H1 (cell line): Measurements from ENCODE around the gene THAP4. TPM values are rescaled to one million over a fixed set of nuclear protein-coding genes. Genes with fewer than 3 reads are reported as not detected.

Source experiments
- BACH1 ChIP-seq: IDR thresholded peaks from 2 replicates; pipeline ENCODE4 v1.6.1; 2012; ENCODE audit warnings: low read length, improper control_type of control experiment
- SAP30 ChIP-seq: fragments of 300-600 bp; sonication (generic); IDR thresholded peaks from 2 replicates; pipeline ENCODE4 v1.7.1; 2012; ENCODE audit warnings: low read length, moderate library complexity, mild to moderate bottlenecking, inconsistent platforms; ENCODE audit not compliant: insufficient read depth, insufficient replicate concordance
- SIX5 ChIP-seq: IDR thresholded peaks from 2 replicates; pipeline ENCODE4 v1.6.1; 2011; ENCODE audit warnings: mild to moderate bottlenecking, low read depth, low read length
- SP1 ChIP-seq: IDR thresholded peaks from 2 replicates; pipeline ENCODE4 v1.6.1; 2011; ENCODE audit warnings: low read depth, low read length
- TAF1 ChIP-seq: IDR thresholded peaks from 2 replicates; pipeline ENCODE4 v1.6.1; 2011; ENCODE audit warnings: mild to moderate bottlenecking, low read depth, low read length
- TEAD4 ChIP-seq: IDR thresholded peaks from 2 replicates; pipeline ENCODE4 v1.6.1; 2012; ENCODE audit warnings: low read depth, low read length, inconsistent platforms, mixed read lengths
- polyA plus RNA-seq, 7 experiments: library from polyadenylated mRNA; depleted of rRNA in 3 of 7; stranded (reverse) in 5 of 7; unstranded in 2 of 7; fragments of >200 nt in 5 of 7; fragments of 200-250 nt in 2 of 7; gene quantifications; 1 replicate in 5 of 7; 2 replicates in 1 of 7; 4 replicates in 1 of 7; pipeline versions ENCODE4 v1.2.1 to v1.2.3, GENCODE V29; 2011 to 2013; ENCODE audit warnings: missing spikeins in 2 of 7, mixed read lengths in 2 of 7
- total RNA-seq: library from RNA; stranded (reverse); fragmentation: NEBNext Ultra II Directional; extraction: Animal tissue kit (Norgen Biotek cat#: 25700); gene quantifications from 2 replicates; pipeline ENCODE4 v1.2.1, GENCODE V29; 2021
- TF ChIP-seq, protein P1 (sequence below): fragments of 300-600 bp; sonication (generic); IDR thresholded peaks from 2 replicates; pipeline ENCODE4 v1.7.1; 2012; ENCODE audit warnings: low read length, moderate library complexity, mild to moderate bottlenecking, inconsistent platforms; ENCODE audit not compliant: insufficient replicate concordance
- TF ChIP-seq, protein P2 (sequence below): IDR thresholded peaks from 2 replicates; pipeline ENCODE4 v1.6.1; 2011; ENCODE audit warnings: low read depth, mild to moderate bottlenecking, low read length; ENCODE audit not compliant: insufficient read depth
- TF ChIP-seq, protein P3 (sequence below): IDR thresholded peaks from 2 replicates; pipeline ENCODE4 v1.6.1; 2012; ENCODE audit warnings: inconsistent platforms

Gene THAP4
- total and polyA plus RNA-seq, 2 of the 8 experiments (the other 6 are each of a cell fraction or from before 2014, with no cell fraction given): 78.9 to 83.6 TPM

DNA sequence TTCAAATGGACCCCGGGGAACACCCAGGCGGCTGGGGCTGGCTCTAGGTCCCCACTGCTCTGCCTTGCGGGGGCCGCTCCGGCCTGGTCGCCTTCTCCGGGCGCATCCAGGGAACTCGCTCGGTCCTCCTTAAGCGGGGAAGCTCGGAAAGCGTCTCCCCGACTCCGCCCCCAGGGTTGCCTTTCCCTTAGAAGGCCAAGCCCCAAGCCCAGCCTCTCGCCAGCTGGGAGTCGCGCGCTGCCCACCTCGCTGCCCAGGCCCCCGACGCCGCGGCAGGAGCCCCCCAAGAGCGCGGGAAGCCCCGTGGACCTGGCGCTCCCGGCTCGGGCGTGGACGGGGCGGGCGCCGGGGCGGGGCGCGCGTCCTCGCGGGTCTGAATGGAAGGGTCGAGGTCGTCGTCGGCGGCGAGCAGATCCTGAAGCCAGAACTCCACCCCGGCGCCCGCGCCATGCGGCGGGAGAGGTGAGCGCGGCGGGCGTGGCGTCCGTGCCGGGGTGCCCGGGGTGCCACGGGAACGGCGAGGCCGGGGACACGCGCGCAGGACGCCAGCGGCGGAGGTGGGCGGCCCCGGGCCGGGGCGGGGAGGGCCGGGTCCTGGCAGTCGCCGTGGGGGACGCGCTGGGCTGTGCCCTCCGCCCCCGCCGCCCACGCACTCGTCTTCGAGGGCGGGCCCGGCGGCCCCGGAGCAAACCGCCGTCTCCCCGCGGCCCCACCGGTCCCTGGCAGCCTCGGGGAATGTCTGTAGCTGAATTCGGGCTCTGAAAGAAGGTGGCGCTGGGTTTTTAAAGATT is 78.2 kb downstream of the THAP4 start, which contains the start of gene BOK (continued):
- TF ChIP-seq, protein P1, sequence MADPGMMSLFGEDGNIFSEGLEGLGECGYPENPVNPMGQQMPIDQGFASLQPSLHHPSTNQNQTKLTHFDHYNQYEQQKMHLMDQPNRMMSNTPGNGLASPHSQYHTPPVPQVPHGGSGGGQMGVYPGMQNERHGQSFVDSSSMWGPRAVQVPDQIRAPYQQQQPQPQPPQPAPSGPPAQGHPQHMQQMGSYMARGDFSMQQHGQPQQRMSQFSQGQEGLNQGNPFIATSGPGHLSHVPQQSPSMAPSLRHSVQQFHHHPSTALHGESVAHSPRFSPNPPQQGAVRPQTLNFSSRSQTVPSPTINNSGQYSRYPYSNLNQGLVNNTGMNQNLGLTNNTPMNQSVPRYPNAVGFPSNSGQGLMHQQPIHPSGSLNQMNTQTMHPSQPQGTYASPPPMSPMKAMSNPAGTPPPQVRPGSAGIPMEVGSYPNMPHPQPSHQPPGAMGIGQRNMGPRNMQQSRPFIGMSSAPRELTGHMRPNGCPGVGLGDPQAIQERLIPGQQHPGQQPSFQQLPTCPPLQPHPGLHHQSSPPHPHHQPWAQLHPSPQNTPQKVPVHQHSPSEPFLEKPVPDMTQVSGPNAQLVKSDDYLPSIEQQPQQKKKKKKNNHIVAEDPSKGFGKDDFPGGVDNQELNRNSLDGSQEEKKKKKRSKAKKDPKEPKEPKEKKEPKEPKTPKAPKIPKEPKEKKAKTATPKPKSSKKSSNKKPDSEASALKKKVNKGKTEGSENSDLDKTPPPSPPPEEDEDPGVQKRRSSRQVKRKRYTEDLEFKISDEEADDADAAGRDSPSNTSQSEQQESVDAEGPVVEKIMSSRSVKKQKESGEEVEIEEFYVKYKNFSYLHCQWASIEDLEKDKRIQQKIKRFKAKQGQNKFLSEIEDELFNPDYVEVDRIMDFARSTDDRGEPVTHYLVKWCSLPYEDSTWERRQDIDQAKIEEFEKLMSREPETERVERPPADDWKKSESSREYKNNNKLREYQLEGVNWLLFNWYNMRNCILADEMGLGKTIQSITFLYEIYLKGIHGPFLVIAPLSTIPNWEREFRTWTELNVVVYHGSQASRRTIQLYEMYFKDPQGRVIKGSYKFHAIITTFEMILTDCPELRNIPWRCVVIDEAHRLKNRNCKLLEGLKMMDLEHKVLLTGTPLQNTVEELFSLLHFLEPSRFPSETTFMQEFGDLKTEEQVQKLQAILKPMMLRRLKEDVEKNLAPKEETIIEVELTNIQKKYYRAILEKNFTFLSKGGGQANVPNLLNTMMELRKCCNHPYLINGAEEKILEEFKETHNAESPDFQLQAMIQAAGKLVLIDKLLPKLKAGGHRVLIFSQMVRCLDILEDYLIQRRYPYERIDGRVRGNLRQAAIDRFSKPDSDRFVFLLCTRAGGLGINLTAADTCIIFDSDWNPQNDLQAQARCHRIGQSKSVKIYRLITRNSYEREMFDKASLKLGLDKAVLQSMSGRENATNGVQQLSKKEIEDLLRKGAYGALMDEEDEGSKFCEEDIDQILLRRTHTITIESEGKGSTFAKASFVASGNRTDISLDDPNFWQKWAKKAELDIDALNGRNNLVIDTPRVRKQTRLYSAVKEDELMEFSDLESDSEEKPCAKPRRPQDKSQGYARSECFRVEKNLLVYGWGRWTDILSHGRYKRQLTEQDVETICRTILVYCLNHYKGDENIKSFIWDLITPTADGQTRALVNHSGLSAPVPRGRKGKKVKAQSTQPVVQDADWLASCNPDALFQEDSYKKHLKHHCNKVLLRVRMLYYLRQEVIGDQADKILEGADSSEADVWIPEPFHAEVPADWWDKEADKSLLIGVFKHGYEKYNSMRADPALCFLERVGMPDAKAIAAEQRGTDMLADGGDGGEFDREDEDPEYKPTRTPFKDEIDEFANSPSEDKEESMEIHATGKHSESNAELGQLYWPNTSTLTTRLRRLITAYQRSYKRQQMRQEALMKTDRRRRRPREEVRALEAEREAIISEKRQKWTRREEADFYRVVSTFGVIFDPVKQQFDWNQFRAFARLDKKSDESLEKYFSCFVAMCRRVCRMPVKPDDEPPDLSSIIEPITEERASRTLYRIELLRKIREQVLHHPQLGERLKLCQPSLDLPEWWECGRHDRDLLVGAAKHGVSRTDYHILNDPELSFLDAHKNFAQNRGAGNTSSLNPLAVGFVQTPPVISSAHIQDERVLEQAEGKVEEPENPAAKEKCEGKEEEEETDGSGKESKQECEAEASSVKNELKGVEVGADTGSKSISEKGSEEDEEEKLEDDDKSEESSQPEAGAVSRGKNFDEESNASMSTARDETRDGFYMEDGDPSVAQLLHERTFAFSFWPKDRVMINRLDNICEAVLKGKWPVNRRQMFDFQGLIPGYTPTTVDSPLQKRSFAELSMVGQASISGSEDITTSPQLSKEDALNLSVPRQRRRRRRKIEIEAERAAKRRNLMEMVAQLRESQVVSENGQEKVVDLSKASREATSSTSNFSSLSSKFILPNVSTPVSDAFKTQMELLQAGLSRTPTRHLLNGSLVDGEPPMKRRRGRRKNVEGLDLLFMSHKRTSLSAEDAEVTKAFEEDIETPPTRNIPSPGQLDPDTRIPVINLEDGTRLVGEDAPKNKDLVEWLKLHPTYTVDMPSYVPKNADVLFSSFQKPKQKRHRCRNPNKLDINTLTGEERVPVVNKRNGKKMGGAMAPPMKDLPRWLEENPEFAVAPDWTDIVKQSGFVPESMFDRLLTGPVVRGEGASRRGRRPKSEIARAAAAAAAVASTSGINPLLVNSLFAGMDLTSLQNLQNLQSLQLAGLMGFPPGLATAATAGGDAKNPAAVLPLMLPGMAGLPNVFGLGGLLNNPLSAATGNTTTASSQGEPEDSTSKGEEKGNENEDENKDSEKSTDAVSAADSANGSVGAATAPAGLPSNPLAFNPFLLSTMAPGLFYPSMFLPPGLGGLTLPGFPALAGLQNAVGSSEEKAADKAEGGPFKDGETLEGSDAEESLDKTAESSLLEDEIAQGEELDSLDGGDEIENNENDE: no peak
- no peak for TF ChIP-seq SIX5
- TF ChIP-seq SP1: no peak
- TF ChIP-seq, protein P2, sequence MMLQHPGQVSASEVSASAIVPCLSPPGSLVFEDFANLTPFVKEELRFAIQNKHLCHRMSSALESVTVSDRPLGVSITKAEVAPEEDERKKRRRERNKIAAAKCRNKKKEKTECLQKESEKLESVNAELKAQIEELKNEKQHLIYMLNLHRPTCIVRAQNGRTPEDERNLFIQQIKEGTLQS: no peak
- TF ChIP-seq SAP30: no peak
- TF ChIP-seq TEAD4: no peak
- TF ChIP-seq BACH1: no peak
- 0 out of 2 replicates have a peak, but pooled peaks have one; percentile 17 for TF ChIP-seq TAF1
- TF ChIP-seq, protein P3, sequence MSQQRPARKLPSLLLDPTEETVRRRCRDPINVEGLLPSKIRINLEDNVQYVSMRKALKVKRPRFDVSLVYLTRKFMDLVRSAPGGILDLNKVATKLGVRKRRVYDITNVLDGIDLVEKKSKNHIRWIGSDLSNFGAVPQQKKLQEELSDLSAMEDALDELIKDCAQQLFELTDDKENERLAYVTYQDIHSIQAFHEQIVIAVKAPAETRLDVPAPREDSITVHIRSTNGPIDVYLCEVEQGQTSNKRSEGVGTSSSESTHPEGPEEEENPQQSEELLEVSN: peak; percentile 53; the same call in 1 of the 2 replicates
